Loucy (cell line): ENCODE data around the gene DISC1.

Experiments used
- H2AFZ ChIP-seq: fragments of 200-600 bp; sonication (generic); 2 replicates; pipeline ENCODE4 v1.6.0; 2016; ENCODE audit warnings: antibody characterized with exemption, mild to moderate bottlenecking, low read length, moderate library complexity
- H3F3A ChIP-seq: fragments of 200-600 bp; 2 replicates; pipeline ENCODE4 v1.6.0; 2016; ENCODE audit warnings: antibody characterized with exemption, low read depth, mild to moderate bottlenecking
- H3K27me3 ChIP-seq: fragments of 200-600 bp; sonication (generic); 2 replicates; pipeline ENCODE4 v1.6.1; 2014; ENCODE audit warnings: low read length, mild to moderate bottlenecking; ENCODE audit not compliant: insufficient read depth, poor library complexity, severe bottlenecking
- H3K36me3 ChIP-seq: fragments of 200-600 bp; sonication (generic); 2 replicates; pipeline ENCODE4 v1.6.1; 2016; ENCODE audit warnings: low read length; ENCODE audit not compliant: insufficient read depth
- H3K4me1 ChIP-seq: fragments of 200-600 bp; sonication (generic); 2 replicates; pipeline ENCODE4 v1.5.1; 2014; ENCODE audit warnings: low read length, mild to moderate bottlenecking; ENCODE audit not compliant: insufficient read depth, poor library complexity, severe bottlenecking
- H3K4me2 ChIP-seq: fragments of 200-600 bp; sonication (generic); 2 replicates; pipeline ENCODE4 v1.6.0; 2014; ENCODE audit warnings: antibody characterized with exemption, low read length, low read depth, mild to moderate bottlenecking; ENCODE audit not compliant: poor library complexity, severe bottlenecking
- H3K4me3 ChIP-seq: fragments of 200-600 bp; sonication (generic); 2 replicates; pipeline ENCODE4 v1.5.1; 2014; ENCODE audit warnings: low read length, mild to moderate bottlenecking, mixed read lengths; ENCODE audit not compliant: poor library complexity, severe bottlenecking
- H3K79me2 ChIP-seq: fragments of 200-600 bp; sonication (generic); 2 replicates; pipeline ENCODE4 v1.6.1; 2014; ENCODE audit warnings: low read length; ENCODE audit not compliant: insufficient read depth
- H3K9ac ChIP-seq: fragments of 200-600 bp; sonication (generic); 2 replicates; pipeline ENCODE4 v1.6.0; 2014; ENCODE audit warnings: mild to moderate bottlenecking, low read depth, low read length, moderate library complexity; ENCODE audit not compliant: poor library complexity, severe bottlenecking
- H3K9me2 ChIP-seq: fragments of 200-600 bp; sonication (generic); replicated peaks from 2 replicates; pipeline ENCODE4 v1.6.1; 2016; ENCODE audit warnings: low read depth, low read length, mixed read lengths
- H3K9me3 ChIP-seq: fragments of 200-600 bp; sonication (generic); 2 replicates; pipeline ENCODE4 v1.6.1; 2014; ENCODE audit warnings: mild to moderate bottlenecking, antibody characterized with exemption, low read length, low read depth; ENCODE audit not compliant: insufficient read depth
- H4K20me1 ChIP-seq: fragments of 200-600 bp; sonication (generic); 2 replicates; pipeline ENCODE4 v1.6.0; 2014; ENCODE audit warnings: antibody characterized with exemption, low read length, mild to moderate bottlenecking; ENCODE audit not compliant: insufficient read depth, poor library complexity, severe bottlenecking
- EZH2phosphoT487 ChIP-seq: fragments of 200-600 bp; IDR thresholded peaks from 2 replicates; pipeline ENCODE4 v1.6.1; 2018; ENCODE audit warnings: antibody characterized with exemption, mild to moderate bottlenecking, moderate library complexity, borderline replicate concordance
- TF ChIP-seq, protein P1 (sequence below): fragments of 200-600 bp; sonication (generic); conservative IDR thresholded peaks from 2 replicates; pipeline ENCODE4 v1.5.1; 2014; ENCODE audit warnings: mild to moderate bottlenecking, antibody characterized with exemption, low read length

Gene DISC1

DNA sequence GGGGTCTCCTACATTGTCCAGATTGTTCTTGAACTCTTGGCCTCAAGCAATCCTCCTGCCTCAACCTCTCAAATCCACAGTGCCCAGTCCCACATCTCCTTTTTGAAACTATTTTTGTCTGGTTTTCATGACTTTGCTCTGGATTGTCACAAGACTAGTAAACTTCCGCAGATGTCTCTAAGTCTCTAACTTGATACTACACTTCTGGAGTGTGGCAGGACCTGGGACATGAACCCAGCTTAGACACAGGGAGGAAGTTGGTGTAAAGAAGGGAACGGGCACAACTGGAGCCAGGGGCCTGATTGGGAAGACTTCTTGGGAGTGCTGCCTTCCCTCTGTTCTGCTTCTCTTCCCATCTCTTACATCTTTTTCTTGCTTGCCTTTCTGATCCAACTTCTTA is 16.2 kb upstream of the DISC1 start:
- Histone ChIP-seq H4K20me1 (no peaks in the 10 kb centered on the region), H3K36me3 (no peaks in the 10 kb centered on the region), H3K9me3 (peaks cover 9% of the 10 kb centered on the region; the same call in 1 of the 2 replicates), H2AFZ (no peak overlapping the region), H3K4me3 (no peak overlapping the region), H3K27me3 (no peaks in the 10 kb centered on the region), H3F3A (peaks cover 16% of the 10 kb centered on the region), H3K9ac (no peak overlapping the region), H3K4me1 (peaks cover 50% of the 10 kb centered on the region), H3K79me2 (no peaks in the 10 kb centered on the region), H3K9me2 (no peaks in the 10 kb centered on the region), H3K4me2 (no peak overlapping the region)
- no peak for TF ChIP-seq EZH2phosphoT487
- TF ChIP-seq, protein P1, sequence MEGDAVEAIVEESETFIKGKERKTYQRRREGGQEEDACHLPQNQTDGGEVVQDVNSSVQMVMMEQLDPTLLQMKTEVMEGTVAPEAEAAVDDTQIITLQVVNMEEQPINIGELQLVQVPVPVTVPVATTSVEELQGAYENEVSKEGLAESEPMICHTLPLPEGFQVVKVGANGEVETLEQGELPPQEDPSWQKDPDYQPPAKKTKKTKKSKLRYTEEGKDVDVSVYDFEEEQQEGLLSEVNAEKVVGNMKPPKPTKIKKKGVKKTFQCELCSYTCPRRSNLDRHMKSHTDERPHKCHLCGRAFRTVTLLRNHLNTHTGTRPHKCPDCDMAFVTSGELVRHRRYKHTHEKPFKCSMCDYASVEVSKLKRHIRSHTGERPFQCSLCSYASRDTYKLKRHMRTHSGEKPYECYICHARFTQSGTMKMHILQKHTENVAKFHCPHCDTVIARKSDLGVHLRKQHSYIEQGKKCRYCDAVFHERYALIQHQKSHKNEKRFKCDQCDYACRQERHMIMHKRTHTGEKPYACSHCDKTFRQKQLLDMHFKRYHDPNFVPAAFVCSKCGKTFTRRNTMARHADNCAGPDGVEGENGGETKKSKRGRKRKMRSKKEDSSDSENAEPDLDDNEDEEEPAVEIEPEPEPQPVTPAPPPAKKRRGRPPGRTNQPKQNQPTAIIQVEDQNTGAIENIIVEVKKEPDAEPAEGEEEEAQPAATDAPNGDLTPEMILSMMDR, result no peak

DNA sequence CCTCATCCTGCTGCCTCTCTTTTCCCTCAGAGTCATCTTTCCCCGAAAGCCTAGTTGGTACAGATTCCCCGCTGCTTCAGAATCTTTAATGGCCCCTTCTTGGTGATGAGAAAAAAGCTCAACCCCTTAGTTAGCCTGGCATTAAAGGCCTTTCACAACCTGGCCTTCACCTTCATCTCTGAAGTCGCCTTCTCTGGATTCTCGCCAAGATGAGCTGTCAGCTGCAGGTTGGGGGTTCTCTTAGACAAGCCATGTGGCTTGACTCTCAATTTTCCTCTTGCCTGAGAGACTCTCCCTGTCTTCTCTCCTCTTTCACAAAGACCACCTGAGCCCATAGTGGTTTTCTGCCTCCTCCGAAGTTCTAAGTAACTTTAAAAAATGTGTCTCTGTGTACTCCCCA is 15.5 kb upstream of the DISC1 start:
- TF ChIP-seq EZH2phosphoT487, result no peak
- TF ChIP-seq, protein P1, result no peak
- Histone ChIP-seq H3K27me3 (no peaks in the 10 kb centered on the region), H2AFZ (peak overlapping the region; percentile 45), H3K36me3 (no peaks in the 10 kb centered on the region), H4K20me1 (no peaks in the 10 kb centered on the region), H3K4me1 (peaks cover 45% of the 10 kb centered on the region), H3K4me3 (no peak overlapping the region), H3K9me3 (peaks cover 9% of the 10 kb centered on the region; the same call in 1 of the 2 replicates), H3K9me2 (no peaks in the 10 kb centered on the region), H3K79me2 (no peaks in the 10 kb centered on the region), H3K9ac (peak overlapping the region; percentile 68), H3F3A (peaks cover 16% of the 10 kb centered on the region), H3K4me2 (peak overlapping the region; percentile 85)

DNA sequence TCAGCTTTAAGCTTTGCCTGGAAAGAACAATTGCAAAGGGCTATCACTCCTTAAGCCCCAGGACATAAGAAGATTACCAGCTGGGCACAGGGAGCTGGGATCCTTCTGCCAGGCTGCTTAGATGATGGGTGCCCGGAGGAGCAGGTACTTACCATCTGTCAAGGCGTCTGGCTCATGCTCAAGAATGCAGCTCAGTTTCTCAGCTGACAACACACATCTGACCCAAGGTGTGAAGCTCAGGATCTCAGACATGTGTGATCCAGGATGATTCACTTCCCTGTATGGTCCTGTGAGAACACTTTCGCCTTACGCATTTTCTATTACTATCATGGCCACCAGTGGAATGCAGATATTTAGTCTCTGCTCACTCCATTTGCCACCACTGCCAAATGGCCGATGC is 14.7 kb upstream of the DISC1 start:
- peak overlapping the region; percentile 71 for H3K4me3 ChIP-seq
- TF ChIP-seq, protein P1, result no peak
- no peak for TF ChIP-seq EZH2phosphoT487
- no peaks in the 10 kb centered on the region for H3K79me2 ChIP-seq
- H3K4me1 ChIP-seq, result peaks cover 45% of the 10 kb centered on the region
- no peaks in the 10 kb centered on the region for H3K9me2 ChIP-seq
- H3K9me3 ChIP-seq, result peaks cover 9% of the 10 kb centered on the region; the same call in 1 of the 2 replicates
- peak overlapping the region; percentile 85 for H3K4me2 ChIP-seq
- H3F3A ChIP-seq, result peaks cover 16% of the 10 kb centered on the region
- peak overlapping the region; percentile 68 for H3K9ac ChIP-seq
- H3K27me3 ChIP-seq, result no peaks in the 10 kb centered on the region
- H2AFZ ChIP-seq, result no peak overlapping the region
- H4K20me1 ChIP-seq, result no peaks in the 10 kb centered on the region
- H3K36me3 ChIP-seq, result no peaks in the 10 kb centered on the region
